A549 (cell line): ENCODE results near the gene ANO6.

ENCODE experiments used
- CHD4 ChIP-seq: fragments of 200-600 bp; sonication (generic); IDR thresholded peaks from 2 replicates; pipeline ENCODE4 v1.6.1; 2016; ENCODE audit warnings: antibody characterized with exemption, mild to moderate bottlenecking, borderline replicate concordance
- EP300 ChIP-seq, 2 experiments: fragments of >200 bp; sonication (Bioruptor Twin); formaldehyde crosslinking; IDR thresholded peaks; 2 replicates in 1 of 2; 3 replicates in 1 of 2; pipeline ENCODE4 v1.6.1; 2016 to 2017
- MAZ ChIP-seq: fragments of 150-350 bp; IDR thresholded peaks from 2 replicates; pipeline ENCODE4 v1.6.1; 2014; ENCODE audit warnings: antibody characterized with exemption, low read depth, low read length, borderline replicate concordance
- NFE2L2 ChIP-seq: fragments of 150-350 bp; conservative IDR thresholded peaks from 2 replicates; pipeline ENCODE4 v1.6.1; 2014; ENCODE audit warnings: low read length
- PHF8 ChIP-seq: fragments of 200-600 bp; sonication (generic); IDR thresholded peaks from 2 replicates; pipeline ENCODE4 v1.6.1; 2016; ENCODE audit warnings: low read depth, mild to moderate bottlenecking, antibody characterized with exemption, moderate library complexity, borderline replicate concordance
- POLR2A ChIP-seq: IDR thresholded peaks from 2 replicates; pipeline ENCODE4 v1.6.1; 2012; ENCODE audit warnings: mild to moderate bottlenecking, low read length
- RAD21 ChIP-seq, 2 experiments: fragments of >200 bp in 1 of 2; sonication (Bioruptor Twin) in 1 of 2; formaldehyde crosslinking in 1 of 2; IDR thresholded peaks in 1 of 2; conservative IDR thresholded peaks in 1 of 2; 2 replicates in 1 of 2; 3 replicates in 1 of 2; pipeline ENCODE4 v1.6.1; 2012 to 2018; ENCODE audit warnings: inconsistent platforms in 1 of 2
- TF ChIP-seq, protein P1 (sequence below): fragments of >200 bp; sonication (Bioruptor Twin); formaldehyde crosslinking; IDR thresholded peaks from 3 replicates; pipeline ENCODE4 v1.5.1; 2016

DNA sequence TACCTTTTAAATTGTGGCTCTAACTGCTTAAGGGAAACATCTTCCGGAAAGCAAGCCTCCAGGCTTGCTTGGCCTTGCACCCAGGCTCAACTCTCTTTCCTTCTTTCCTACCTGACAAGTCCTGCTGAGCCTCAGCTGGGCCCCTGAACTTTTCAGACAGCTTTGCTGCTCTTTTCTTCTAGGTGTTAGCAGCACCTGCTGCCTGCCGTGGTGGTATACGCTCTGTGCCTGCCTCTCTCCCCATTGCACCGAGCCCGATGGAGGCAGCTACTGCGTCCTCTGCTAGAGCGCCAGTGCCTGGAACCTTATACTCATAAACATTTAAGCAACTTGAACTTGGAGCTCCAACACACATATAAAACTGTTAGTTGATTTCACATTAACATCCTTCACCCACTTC, 195.7 kb downstream of the ANO6 start:
- TF ChIP-seq, protein P1, sequence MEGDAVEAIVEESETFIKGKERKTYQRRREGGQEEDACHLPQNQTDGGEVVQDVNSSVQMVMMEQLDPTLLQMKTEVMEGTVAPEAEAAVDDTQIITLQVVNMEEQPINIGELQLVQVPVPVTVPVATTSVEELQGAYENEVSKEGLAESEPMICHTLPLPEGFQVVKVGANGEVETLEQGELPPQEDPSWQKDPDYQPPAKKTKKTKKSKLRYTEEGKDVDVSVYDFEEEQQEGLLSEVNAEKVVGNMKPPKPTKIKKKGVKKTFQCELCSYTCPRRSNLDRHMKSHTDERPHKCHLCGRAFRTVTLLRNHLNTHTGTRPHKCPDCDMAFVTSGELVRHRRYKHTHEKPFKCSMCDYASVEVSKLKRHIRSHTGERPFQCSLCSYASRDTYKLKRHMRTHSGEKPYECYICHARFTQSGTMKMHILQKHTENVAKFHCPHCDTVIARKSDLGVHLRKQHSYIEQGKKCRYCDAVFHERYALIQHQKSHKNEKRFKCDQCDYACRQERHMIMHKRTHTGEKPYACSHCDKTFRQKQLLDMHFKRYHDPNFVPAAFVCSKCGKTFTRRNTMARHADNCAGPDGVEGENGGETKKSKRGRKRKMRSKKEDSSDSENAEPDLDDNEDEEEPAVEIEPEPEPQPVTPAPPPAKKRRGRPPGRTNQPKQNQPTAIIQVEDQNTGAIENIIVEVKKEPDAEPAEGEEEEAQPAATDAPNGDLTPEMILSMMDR = no peak
- TF ChIP-seq POLR2A (no peak), EP300 (IDR thresholded peaks at IDR 0.05) (no peak), MAZ (no peak), NFE2L2 (no peak), RAD21 (conservative IDR thresholded peaks at IDR 0.05 in 1 of 2, IDR thresholded peaks at IDR 0.05 in 1 of 2) (no peak), PHF8 (no peak), CHD4 (no peak)
